Measurements from ENCODE around the gene PML.

PML gene

GRCh38 chr15:74013374-74013894 is 18.9 kb downstream of the PML start:
- no peak for DNase-seq

GRCh38 chr15:74019734-74020133 is 25.2 kb downstream of the PML start:
- no peak for DNase-seq

- no peak for DNase-seq
Observed at GRCh38 chr15:74022706-74023470, 28.4 kb downstream of the PML start.

GRCh38 chr15:74024687-74025086 is 30.2 kb downstream of the PML start:
- DNase-seq: no peak

GRCh38 chr15:74025436-74025835 is 30.9 kb downstream of the PML start:
- no peak for DNase-seq

GRCh38 chr15:74027688-74028087 is 33.2 kb downstream of the PML start:
- no peak for DNase-seq

- no peak for DNase-seq
Observed at GRCh38 chr15:74028646-74029045, 34.1 kb downstream of the PML start.

GRCh38 chr15:74032046-74032445 is 37.5 kb downstream of the PML start:
- DNase-seq: no peak

GRCh38 chr15:74032606-74033561 is 38.4 kb downstream of the PML start:
- no peak for DNase-seq

GRCh38 chr15:74034206-74034755 is 39.8 kb downstream of the PML start:
- no peak for DNase-seq

GRCh38 chr15:74035121-74036017 is 40.9 kb downstream of the PML start:
- no peak for DNase-seq

GRCh38 chr15:74036271-74037170 is 42.0 kb downstream of the PML start:
- no peak for DNase-seq

- DNase-seq: no peak
Observed at GRCh38 chr15:74037171-74038117, 42.9 kb downstream of the PML start.

- DNase-seq: no peak
Observed at GRCh38 chr15:74038707-74039655, 44.5 kb downstream of the PML start.

- DNase-seq: no peak
Observed at GRCh38 chr15:74039656-74040010, 45.1 kb downstream of the PML start.

- DNase-seq: no peak
Observed at GRCh38 chr15:74040109-74040850, 45.8 kb downstream of the PML start.

- no peak for DNase-seq
Observed at GRCh38 chr15:74041311-74041756, 46.8 kb downstream of the PML start.

All from stimulated activated CD4-positive, alpha-beta T cell treated with anti-CD3 and anti-CD28 coated beads, Interleukin-12 subunit alpha, Interleukin-12 subunit beta, amount 100 ng/mL, for 4 hours (primary cell).